ENCODE results near the gene MAFF.

The MAFF gene

GRCh38 chr22:38208551-38208968, 6.8 kb downstream of the MAFF start:
- Histone ChIP-seq H3K4me1 (ENCODE audit: control insufficient read depth in 1 of 2, insufficient read depth in 1 of 2, low read depth in 1 of 2, low read length in 1 of 2) (peaks cover 10 to 16% of the 10 kb centered on the region in 2 experiments), H3K27ac (no peak overlapping the region), H3K9me3 (no peaks in the 10 kb centered on the region), H3K27me3 (peaks cover 21% of the 10 kb centered on the region), H3K4me3 (ENCODE audit: low read depth in 1 of 2, low read length in 1 of 2) (no peak overlapping the region), H3K36me3 (no peaks in the 10 kb centered on the region)
- TF ChIP-seq, protein P1, sequence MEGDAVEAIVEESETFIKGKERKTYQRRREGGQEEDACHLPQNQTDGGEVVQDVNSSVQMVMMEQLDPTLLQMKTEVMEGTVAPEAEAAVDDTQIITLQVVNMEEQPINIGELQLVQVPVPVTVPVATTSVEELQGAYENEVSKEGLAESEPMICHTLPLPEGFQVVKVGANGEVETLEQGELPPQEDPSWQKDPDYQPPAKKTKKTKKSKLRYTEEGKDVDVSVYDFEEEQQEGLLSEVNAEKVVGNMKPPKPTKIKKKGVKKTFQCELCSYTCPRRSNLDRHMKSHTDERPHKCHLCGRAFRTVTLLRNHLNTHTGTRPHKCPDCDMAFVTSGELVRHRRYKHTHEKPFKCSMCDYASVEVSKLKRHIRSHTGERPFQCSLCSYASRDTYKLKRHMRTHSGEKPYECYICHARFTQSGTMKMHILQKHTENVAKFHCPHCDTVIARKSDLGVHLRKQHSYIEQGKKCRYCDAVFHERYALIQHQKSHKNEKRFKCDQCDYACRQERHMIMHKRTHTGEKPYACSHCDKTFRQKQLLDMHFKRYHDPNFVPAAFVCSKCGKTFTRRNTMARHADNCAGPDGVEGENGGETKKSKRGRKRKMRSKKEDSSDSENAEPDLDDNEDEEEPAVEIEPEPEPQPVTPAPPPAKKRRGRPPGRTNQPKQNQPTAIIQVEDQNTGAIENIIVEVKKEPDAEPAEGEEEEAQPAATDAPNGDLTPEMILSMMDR (IDR thresholded peaks at IDR 0.05): no peak

GRCh38 chr22:38211556-38211955, 9.8 kb downstream of the MAFF start:
- no peak overlapping the region for H3K27ac ChIP-seq
- H3K4me1 ChIP-seq (ENCODE audit: control insufficient read depth in 1 of 2, insufficient read depth in 1 of 2, low read depth in 1 of 2, low read length in 1 of 2): peaks cover 34 to 37% of the 10 kb centered on the region in 2 experiments
- no peaks in the 10 kb centered on the region for H3K27me3 ChIP-seq
- H3K4me3 ChIP-seq (ENCODE audit: low read depth in 1 of 2, low read length in 1 of 2): no peak overlapping the region
- H3K9me3 ChIP-seq: no peaks in the 10 kb centered on the region
- TF ChIP-seq, protein P1 (IDR thresholded peaks at IDR 0.05): no peak
- H3K36me3 ChIP-seq: no peaks in the 10 kb centered on the region

DNA sequence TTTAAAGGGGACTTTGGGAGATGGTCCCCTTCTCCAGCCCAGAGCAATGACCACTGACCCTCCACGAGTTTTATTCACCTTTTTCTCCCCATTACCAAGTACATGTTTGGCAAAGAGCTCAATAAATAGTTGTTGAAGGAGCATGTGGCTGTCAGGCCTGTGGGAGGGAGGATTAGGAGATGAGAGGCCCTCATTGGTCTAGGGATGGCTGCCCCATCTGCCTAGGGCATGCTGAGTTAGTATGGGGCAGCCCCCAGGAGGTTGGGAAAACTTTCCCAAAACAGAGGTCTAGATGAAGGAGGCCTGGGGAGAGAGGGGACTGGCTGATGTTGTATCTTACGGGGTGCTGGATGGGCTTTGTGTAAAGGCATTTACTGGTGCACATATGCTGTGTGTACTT, 10.6 kb downstream of the MAFF start:
- no peaks in the 10 kb centered on the region for H3K9me3 ChIP-seq
- no peaks in the 10 kb centered on the region for H3K36me3 ChIP-seq
- H3K27me3 ChIP-seq: no peaks in the 10 kb centered on the region
- no peak overlapping the region for H3K4me3 ChIP-seq (ENCODE audit: low read depth in 1 of 2, low read length in 1 of 2)
- H3K27ac ChIP-seq: peak overlapping the region; percentile 13
- H3K4me1 ChIP-seq (ENCODE audit: control insufficient read depth in 1 of 2, insufficient read depth in 1 of 2, low read depth in 1 of 2, low read length in 1 of 2): peaks cover 38 to 40% of the 10 kb centered on the region in 2 experiments
- TF ChIP-seq, protein P1 (IDR thresholded peaks at IDR 0.05): no peak

DNA sequence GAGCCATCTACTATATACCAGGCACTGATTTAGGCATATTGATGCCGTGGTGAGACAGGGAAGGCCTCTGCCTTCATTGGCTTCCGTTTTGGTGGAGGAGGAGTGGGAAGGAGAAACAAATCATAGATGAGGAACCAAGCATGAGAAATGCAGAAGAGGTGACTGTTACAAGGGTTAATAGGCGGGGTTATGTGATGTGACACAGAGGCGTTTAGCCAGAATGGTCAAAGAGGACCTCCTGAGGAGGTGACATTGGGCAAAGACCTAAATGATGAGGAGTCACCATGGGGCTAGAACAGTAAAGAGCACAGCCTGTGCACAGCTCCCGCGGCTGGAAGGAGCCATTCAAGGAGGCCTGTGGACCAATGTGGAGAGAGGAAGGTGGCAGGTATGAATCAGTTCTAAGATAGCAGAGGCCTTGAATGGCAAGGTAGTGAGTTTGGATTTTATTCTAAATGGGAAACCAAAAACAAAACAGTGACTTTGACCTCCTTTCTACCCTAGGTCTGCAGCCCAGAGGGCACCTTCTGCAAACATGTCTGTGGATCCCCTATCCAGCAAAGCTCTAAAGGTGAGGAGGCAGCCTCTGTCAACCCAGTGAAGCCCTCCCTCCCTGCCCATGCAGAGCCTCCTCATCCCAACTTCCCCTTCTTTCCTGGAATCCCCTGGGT, 11.7 kb downstream of the MAFF start:
- H3K27me3 ChIP-seq: no peaks in the 10 kb centered on the region
- no peaks in the 10 kb centered on the region for H3K9me3 ChIP-seq
- peak overlapping the region; percentile 60 to 67 for H3K4me3 ChIP-seq (ENCODE audit: low read depth in 1 of 2, low read length in 1 of 2)
- H3K36me3 ChIP-seq: no peaks in the 10 kb centered on the region
- peak overlapping the region; percentile 86 for H3K27ac ChIP-seq
- peaks cover 47 to 48% of the 10 kb centered on the region in 2 experiments for H3K4me1 ChIP-seq (ENCODE audit: control insufficient read depth in 1 of 2, insufficient read depth in 1 of 2, low read depth in 1 of 2, low read length in 1 of 2)
- TF ChIP-seq, protein P1 (IDR thresholded peaks at IDR 0.05): no peak

GRCh38 chr22:38213990-38214301, 12.2 kb downstream of the MAFF start:
- no peaks in the 10 kb centered on the region for H3K36me3 ChIP-seq
- peak overlapping the region; percentile 86 for H3K27ac ChIP-seq
- peak overlapping the region; percentile 60 to 67 for H3K4me3 ChIP-seq (ENCODE audit: low read depth in 1 of 2, low read length in 1 of 2)
- no peaks in the 10 kb centered on the region for H3K27me3 ChIP-seq
- TF ChIP-seq, protein P1 (IDR thresholded peaks at IDR 0.05): no peak
- peaks cover 52 to 53% of the 10 kb centered on the region in 2 experiments for H3K4me1 ChIP-seq (ENCODE audit: control insufficient read depth in 1 of 2, insufficient read depth in 1 of 2, low read depth in 1 of 2, low read length in 1 of 2)
- H3K9me3 ChIP-seq: no peaks in the 10 kb centered on the region

All from neutrophil (primary cell).